HG02588 (cell line): ENCODE measurements around the gene SHISAL2A.
A peak's percentile ranks its signal among the peaks of the same experiment; 100 is the strongest.

ENCODE experiments used
- ATAC-seq: cut with Tn5 transposase; IDR thresholded peaks from one replicate; pipeline ENCODE4 v1.9.1; 2021; ENCODE audit warnings: mild to moderate bottlenecking, moderate library complexity; ENCODE audit not compliant: unreplicated experiment

SHISAL2A gene

GRCh38 chr1:52658795-52659194, 25.8 kb downstream of the SHISAL2A start:
- ATAC-seq = no peak

DNA sequence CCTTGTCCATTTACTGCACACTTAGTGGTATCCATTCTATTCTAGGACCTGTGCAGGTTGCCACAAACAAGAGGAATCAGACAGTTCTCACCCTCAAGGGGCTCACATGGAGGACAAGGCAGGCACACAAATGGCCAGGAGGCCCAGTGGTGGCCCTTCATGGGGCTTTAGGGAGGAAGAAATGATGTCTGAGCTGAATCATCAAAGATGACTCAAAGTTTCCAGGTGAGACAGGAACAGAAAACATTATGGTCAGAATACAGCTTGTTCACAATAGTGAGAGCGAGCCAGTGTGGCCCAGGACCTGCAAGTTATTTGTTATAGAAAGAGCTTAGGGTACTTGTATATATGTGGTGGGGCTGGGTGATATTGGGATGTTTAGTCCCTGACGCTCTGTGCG, 26.4 kb downstream of the SHISAL2A start:
- peak; percentile 59 for ATAC-seq

DNA sequence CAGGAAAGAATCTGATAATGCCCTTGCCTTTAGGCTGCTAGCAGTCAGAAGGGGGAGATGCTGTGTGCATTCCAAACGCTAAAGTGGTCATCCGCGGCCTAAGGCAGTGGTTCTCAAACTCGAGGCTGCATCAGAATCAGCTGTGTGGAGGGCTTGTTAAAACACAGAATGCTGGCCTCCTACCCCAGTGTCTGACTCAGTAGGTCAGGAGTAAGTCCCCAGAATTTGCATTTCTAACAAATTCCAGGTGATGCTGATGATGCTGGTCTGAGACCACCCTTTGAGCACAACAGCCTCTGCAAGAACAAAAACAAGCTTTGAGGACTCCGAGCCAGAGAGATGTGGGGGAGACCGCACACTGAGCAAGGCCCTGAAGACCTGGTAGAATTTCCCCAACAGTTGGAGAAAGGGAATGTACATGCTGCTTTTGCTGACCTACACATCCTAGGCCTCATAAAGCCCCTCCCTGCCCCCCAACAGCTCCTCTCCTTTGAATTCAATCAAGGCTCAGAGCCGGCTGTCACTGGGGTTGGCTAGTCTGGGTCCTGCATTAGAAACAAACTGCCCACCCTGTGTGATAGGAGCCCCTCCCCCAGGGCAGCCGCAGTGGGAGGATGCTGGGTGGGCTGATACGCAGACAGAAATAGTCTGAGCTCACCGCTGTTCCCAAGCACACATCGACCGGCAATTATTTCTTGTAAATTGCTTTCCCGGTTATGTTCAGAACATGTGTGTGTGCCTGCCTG, 27.1 kb downstream of the SHISAL2A start:
- no peak for ATAC-seq

DNA sequence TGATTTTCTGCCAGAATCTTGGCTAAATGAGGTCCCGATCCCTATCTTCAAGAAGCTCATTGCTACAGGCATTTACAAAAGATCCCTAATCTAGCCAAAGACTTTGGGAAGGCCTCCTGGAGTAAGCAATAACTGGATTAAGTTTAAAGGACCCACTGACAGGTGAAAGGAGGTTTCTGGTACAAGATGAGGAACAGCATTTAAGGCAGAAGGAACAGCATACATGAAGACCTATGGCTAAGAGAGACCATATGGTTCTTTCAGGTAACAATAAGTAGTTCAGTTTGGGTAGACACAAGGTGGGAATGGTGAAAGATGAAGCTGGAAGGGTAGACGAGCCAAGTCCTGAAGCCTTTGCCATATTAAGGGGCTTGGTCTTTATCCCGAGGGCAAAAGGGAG, 27.8 kb downstream of the SHISAL2A start:
- no peak for ATAC-seq

GRCh38 chr1:52662645-52663313, 29.8 kb downstream of the SHISAL2A start:
- ATAC-seq = no peak

DNA sequence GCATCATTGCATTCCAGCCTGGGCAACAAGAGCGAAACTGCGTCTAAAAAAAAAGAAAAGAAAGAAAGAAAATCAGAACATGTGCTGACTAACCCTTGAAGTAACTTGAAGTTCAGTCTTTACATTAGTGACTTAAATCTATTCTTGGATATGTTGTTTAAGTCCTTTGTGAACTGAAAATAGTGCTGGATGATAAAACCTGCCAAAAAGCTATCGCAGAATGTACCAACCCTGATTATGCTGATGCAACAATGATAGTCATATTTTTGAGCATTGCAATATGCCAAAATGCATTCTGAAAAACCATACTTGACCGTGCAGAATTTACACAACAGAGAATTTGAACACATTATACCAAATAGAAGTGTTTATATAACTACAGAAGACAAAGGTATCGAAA, 30.7 kb downstream of the SHISAL2A start:
- no peak for ATAC-seq

DNA sequence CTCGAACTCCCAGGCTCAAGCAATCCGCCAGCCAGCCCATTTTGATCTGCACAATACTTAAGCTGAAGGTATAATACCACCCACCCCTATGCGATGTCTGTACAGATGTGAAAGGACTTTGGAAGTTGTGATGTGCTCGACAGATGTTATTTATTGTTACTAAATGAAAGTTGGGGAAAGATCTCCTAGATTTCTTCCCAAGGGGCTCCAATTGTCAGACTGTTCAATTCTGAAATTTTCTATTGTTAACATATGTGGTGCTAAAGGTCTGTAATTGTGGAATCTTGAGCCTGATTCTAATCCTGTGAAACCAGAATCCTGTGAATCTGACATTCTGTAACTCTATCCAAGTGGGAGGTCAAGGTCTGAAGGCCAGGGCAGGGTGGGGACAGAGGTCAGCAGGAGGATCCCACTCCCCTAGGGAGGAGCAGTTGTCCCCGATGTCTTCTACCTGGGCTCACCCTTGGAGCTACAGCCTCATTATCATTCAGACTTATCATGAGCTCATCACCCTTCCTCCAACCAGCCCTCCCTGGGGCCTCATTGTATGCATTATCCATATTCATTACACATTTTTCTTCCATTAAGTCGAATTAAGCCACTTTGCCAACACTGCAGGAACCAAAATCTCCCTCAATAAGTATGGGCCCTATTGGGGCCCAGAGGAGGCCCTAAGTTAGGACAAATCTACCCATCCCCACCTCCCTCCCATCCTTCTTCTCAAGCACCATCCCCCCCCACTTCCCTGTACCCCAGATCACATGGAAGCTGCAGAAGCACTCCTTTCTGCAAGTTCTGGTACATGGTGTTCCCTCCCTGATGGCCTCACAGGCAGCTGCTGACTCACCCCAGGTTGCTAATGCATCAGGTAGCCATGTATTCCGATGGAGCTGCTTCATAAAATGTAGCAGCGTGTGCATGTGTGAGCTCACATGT, 32.3 kb downstream of the SHISAL2A start:
- ATAC-seq = no peak

DNA sequence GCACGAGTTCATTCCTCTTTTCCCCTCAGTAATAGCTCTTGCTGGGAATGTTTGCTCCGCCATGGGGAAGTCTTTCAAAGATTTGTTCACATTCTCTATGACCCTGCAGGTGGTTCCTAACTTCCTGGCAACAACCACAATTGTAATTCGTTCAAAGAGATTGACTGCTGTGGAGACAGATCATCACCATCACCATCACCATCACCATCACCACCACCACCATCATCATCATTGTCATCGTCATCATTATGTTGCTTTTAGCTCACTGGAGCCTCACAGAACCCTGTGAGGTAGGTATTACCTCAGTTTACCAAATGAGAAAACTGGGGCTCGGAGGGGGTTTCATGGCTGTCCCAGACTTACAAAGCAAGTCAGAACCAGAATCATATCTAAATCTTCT, 34.3 kb downstream of the SHISAL2A start:
- no peak for ATAC-seq

DNA sequence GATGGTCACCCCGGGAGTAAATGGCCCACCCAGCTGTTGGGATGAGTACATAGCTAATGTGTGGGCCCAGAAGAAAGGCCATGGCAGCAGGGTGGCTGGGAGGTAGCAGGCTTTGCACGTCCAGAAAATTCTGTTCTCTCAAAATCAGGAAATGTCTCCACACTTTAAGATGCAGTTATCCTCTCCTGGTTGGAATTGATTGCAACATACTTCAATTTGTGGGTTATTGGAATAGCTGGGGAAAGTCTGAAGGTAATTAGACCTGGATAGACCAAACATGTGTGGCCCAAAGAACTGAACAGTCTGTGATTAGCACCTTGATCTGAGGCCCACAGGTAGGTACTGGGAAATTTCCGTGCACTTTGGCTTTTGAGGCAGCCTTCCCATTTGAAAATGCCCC, 35.0 kb downstream of the SHISAL2A start:
- ATAC-seq = no peak

DNA sequence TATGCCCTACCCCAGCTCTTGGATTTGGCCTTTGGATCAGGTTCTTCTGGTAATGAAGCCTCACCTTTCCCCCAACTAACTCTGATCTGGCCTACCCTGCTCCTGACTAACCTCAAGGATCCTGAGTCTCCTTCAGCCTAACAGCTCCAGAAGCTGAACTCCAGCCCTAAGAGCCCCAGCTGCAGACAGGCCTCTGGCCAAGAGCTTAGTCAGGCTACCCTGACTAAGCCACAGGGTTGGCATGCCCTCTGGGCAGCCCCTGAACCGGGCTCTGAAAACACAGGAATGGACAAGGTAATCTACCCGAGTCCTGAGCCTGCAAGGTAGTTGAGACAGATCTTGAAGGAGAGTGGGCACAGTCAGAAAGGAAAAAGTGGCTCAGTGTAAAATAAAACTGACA, 35.7 kb downstream of the SHISAL2A start:
- no peak for ATAC-seq

- ATAC-seq = no peak
Measured at GRCh38 chr1:52669696-52670095, 36.7 kb downstream of the SHISAL2A start.

- no peak for ATAC-seq
Measured at GRCh38 chr1:52670604-52671003, 37.6 kb downstream of the SHISAL2A start.

- no peak for ATAC-seq
Measured at GRCh38 chr1:52672946-52673345, 40.0 kb downstream of the SHISAL2A start.

GRCh38 chr1:52673513-52673912, 40.5 kb downstream of the SHISAL2A start:
- no peak for ATAC-seq

DNA sequence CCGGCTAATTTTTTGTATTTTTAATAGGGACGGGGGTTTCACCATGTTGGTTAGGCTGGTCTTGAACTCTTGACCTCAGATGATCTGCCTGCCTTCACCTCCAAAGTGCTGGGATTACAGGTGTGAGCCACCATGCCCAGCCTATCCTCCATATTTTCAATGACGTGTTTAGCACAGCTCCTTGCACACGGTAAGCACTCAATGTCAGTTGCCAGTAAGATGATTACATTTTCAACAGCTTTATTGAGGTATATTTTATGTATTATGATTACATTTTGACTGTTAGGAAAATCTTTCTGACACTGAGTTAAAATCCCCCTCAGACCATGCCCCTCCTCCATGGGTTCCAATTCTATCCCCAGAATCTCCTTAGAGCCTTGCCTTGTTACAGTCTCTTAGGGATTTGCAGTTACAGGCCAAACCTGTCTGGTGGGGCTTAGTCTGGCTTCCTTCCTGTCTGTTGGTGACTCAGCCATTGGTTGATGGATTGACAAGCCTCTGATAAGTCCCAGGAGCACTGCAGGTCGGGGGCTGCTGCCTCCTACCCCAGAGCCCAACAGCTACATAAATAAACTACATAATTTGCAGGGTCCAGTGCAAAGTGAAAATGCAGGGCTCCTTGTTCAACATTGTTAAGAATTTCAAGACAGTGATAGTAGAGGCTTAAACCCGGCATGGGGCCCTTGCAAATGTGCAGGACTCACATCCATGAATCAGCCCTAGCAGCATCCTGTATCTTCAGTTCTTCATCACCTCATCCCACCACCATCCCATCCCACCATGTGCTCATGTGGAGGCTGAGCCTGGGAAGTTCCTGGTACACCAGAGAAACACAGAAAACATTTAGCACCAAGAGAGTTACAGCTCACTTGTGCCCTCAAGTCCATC, 41.8 kb downstream of the SHISAL2A start:
- no peak for ATAC-seq

- no peak for ATAC-seq
Measured at GRCh38 chr1:52676249-52676903, 43.4 kb downstream of the SHISAL2A start.

DNA sequence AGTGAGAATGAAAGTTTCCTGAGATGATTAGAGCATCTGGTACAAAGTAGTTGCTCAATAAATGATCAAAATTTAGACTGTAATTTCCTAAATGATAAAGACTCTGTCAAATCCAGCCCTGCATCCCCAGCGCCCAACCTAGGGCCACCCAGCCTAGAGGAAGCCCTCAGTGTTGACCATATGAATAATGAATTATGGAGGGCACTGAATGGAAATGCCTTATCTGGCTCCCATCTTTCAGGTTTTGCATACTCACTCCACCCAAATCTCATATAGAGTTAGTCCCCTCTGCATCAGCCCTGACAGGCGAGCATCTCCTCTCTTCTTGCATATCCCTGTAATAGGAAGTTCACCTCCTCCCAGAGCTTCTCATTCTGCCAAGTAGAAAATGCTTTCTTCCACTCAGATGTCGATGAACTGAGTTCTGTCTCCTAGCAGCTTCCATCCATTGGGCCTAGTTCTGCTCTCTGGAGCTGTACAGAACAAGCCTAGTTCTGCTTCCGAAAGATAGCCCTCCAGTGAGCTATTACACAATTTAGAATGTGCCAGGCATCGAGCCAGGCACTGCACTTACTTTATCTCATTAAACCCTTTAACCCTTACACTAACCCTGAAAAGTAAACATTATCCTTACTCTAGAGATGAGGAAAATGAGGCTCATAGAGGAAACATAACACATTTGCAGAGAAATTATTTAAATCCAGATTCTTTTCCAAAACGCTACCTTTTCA, 44.3 kb downstream of the SHISAL2A start:
- ATAC-seq = no peak

DNA sequence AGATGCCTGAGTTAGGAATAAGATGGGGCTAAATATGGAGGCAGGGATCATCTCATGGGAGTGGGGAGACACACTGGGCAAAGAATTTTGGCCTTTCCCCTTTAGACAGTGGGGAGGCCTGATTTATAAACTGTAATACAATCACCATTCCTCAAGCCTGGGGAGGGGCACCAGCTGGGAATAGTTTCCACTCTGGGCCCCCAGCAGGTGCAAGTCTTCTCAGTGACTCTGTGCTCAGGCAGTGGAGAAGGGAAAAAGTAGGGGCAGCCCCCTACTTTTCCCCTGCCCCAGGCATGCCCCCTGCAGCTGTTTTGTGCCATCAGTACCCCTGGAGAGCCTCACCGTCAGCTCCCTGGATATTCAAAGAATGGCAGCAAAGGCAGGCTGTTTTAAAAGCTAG, 46.1 kb downstream of the SHISAL2A start:
- ATAC-seq = no peak

DNA sequence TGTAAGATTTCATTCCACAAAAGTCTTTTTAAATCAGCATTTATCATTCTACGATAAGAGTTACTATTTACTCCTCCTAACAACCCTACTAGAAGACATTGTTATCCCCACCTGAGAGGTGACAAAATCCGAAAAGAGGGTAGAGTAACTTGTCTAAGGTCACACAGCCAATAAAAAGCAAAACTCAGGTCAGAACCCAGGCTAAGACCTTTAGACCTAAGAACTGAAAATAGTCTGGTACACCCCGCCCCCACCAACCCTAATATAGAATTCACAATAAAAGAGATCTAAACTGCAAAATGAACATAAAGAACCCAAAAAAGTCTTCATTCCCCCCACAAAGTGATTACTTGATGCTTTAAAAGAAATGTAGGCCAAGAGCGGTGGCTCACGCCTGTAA, 46.5 kb downstream of the SHISAL2A start:
- ATAC-seq = no peak
